Fibroblast of mammary gland (primary cell): ENCODE measurements around the gene GMDS.

ENCODE experiments used
- DNase-seq: peaks from one replicate; pipeline ENCODE4 v3.0.0-alpha.2; 2010; ENCODE audit warnings: low read depth
- H3K4me3 ChIP-seq: 2 replicates; pipeline ENCODE4 v1.5.1; 2011; ENCODE audit warnings: low read depth, mild to moderate bottlenecking, low read length, moderate library complexity; ENCODE audit not compliant: control insufficient read depth
- TF ChIP-seq, protein P1 (sequence below): conservative IDR thresholded peaks from 2 replicates; pipeline ENCODE4 v1.5.1; 2011; ENCODE audit warnings: low read depth, low read length, inconsistent platforms; ENCODE audit not compliant: control insufficient read depth, insufficient read depth

The GMDS gene

DNA sequence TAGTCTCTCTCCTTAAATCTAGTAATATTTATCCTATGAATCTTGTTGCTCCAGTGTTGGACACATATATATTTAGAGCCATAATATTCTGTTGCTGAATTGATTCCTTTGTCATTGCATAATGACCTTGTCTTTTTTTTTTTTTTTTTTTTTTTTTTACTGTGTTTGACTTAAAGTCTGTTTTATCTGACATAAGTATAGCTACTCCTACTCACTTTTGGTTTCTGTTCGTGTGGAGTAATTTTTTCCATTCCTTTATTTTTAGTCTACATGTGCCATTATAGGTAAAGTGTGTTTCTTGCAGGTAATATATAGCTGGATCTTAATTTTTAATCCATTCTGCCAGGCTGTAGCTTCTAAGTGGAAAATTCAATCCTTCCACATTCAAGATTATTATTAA is 166.5 kb downstream of the GMDS start:
- TF ChIP-seq, protein P1, sequence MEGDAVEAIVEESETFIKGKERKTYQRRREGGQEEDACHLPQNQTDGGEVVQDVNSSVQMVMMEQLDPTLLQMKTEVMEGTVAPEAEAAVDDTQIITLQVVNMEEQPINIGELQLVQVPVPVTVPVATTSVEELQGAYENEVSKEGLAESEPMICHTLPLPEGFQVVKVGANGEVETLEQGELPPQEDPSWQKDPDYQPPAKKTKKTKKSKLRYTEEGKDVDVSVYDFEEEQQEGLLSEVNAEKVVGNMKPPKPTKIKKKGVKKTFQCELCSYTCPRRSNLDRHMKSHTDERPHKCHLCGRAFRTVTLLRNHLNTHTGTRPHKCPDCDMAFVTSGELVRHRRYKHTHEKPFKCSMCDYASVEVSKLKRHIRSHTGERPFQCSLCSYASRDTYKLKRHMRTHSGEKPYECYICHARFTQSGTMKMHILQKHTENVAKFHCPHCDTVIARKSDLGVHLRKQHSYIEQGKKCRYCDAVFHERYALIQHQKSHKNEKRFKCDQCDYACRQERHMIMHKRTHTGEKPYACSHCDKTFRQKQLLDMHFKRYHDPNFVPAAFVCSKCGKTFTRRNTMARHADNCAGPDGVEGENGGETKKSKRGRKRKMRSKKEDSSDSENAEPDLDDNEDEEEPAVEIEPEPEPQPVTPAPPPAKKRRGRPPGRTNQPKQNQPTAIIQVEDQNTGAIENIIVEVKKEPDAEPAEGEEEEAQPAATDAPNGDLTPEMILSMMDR, result no peak
- no peak overlapping the region for H3K4me3 ChIP-seq
- no peak for DNase-seq

DNA sequence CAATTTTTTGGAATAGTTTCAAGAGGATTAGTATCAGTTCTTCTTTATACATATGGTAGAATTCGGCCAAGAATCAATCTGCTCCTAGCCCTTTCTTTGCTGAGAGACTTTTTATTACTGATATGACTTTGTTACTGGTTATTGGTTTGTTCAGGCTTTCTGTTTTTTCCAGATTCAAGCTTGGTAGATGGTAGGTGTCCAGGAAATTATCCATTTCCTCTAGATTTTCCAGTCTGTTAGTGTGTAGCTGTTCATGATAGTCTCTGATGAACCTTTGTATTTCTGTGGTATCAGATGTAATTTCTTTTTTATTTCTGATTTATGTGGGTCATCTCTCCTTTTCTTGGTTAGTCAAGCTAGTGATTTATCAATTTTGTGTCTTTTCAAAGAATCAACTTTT is 167.6 kb downstream of the GMDS start:
- no peak for DNase-seq
- H3K4me3 ChIP-seq, result no peak overlapping the region
- TF ChIP-seq, protein P1, result no peak

DNA sequence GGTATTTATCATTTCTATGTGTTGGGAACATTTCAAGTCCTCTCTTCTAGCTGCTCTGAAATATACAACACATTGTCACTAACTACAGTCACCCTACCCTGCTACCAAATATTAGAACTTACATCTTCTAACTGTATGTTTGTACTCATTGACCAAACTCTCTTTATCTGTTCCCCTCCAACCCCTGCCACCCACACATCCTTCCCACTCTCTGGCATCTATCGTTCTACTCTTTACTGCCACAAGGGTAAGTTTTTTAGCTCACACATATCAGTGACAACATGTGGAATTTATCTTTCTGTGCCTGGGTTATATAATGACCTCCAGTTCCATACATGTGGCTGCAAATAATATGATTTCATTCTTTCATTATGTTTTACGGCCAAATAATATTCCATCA is 171.9 kb downstream of the GMDS start:
- TF ChIP-seq, protein P1, result no peak
- no peak for DNase-seq
- H3K4me3 ChIP-seq, result no peak overlapping the region

DNA sequence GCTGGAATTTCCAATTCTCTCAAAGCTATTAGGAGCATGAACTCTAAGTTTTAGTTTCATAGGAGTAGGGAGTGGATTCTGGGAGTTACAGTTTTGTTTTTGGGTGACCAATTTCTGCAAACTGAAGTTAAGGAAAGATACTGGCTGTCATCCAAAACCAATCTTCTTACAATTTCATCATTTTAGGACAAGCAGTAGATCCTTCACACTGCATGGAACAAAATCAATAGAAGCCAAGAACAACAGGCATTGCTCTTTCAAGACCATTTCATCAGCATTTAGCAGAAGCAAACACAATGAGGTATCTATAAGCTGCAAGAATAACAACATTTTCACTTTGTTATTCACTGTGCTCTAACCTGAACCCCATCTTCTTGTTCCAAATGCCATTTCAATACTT is 173.0 kb downstream of the GMDS start:
- no peak overlapping the region for H3K4me3 ChIP-seq
- peak; percentile 58 for DNase-seq
- TF ChIP-seq, protein P1, result no peak

DNA sequence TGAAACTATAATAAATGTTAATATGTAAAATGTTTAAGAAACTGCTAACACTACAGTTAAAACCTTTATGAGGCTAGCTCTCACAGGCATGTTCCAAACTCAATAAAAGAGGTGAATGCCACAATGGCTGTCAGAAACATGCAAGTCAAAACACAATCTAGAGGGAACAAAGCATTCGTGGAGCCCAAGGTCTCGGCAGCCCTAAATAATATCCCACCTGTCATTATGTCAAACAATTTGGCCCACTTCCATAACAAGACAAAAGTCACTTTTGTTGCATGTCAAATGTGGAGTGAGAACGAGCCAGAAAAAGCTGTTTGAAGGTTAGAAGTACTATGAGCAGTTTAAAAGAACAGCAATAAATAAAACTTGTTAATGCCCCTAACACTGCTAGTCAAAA is 181.9 kb downstream of the GMDS start:
- TF ChIP-seq, protein P1, result no peak
- no peak for DNase-seq
- H3K4me3 ChIP-seq, result no peak overlapping the region

DNA sequence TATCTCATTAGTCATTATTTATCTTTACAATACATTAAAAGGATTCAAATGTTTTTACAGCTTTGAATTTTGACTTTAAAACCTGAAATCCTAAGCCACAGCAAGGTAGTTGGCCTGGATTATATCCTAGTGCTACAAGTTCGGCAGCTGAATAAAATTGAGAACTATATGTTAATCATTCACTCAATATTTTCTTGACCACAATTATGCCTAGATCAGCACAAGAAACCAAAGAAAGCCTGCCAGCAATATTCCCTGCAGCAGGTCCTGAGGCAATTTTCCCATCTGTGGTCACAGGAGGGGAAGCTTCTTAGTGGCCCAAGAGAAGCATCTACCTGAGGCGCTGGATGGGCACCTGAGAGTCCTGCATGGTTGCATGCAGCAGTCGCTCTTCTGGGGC is 183.5 kb downstream of the GMDS start:
- DNase-seq, result peak; percentile 19
- TF ChIP-seq, protein P1, result no peak
- H3K4me3 ChIP-seq, result no peak overlapping the region

DNA sequence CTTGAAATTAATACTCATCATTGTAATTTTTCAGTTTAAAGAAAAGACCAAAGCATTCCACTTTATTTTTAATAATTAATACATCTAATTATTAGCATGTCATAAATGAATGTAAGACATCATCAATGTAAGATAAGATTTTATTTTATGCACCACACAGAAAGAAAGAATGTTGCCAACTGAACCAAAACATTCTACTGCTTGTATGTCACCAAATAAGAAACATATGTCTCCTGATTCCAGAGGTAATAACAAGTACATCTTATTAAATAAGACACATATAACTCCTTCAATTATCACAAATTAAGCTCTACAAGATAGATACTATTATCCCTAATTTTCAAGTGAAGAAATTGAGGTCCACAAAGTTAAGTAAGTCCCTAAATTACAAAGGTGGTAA is 189.5 kb downstream of the GMDS start:
- TF ChIP-seq, protein P1, result no peak
- peak; percentile 51 for DNase-seq
- H3K4me3 ChIP-seq, result no peak overlapping the region
